ENCODE measurements around the gene TLX3.
"Not testable (repeated sequence)": the region's sequence is repeated elsewhere in the genome, so short reads cannot be mapped to it uniquely, and the experiment has no call there.

Gene TLX3

GRCh38 chr5:171308453-171309275 lies at the start of gene TLX3:
Gene TLX3, plus strand, starts transcription at chr5:171309248. Its CDS starts 118 bp downstream, at chr5:171309366.
- DNase-seq (ENCODE audit: low read depth in 3 of 3), result no peak

GRCh38 chr5:171261361-171261760 lies 47.7 kb upstream of the TLX3 start:
- DNase-seq (ENCODE audit: low read depth in 3 of 3), result no peak

GRCh38 chr5:171261904-171262303 lies 47.1 kb upstream of the TLX3 start:
- no peak for DNase-seq (ENCODE audit: low read depth in 3 of 3)

- DNase-seq (ENCODE audit: low read depth in 3 of 3), result no peak
Measured at GRCh38 chr5:171263181-171263580, 45.9 kb upstream of the TLX3 start.

- no peak for DNase-seq (ENCODE audit: low read depth in 3 of 3)
Measured at GRCh38 chr5:171264843-171265242, 44.2 kb upstream of the TLX3 start.

- DNase-seq (ENCODE audit: low read depth in 3 of 3), result no peak
Measured at GRCh38 chr5:171268700-171269620, 40.1 kb upstream of the TLX3 start.

- no peak for DNase-seq (ENCODE audit: low read depth in 3 of 3)
Measured at GRCh38 chr5:171269717-171270116, 39.3 kb upstream of the TLX3 start.

GRCh38 chr5:171270136-171270535 lies 38.9 kb upstream of the TLX3 start:
- no peak for DNase-seq (ENCODE audit: low read depth in 3 of 3)

GRCh38 chr5:171271798-171272197 lies 37.2 kb upstream of the TLX3 start:
- no peak for DNase-seq (ENCODE audit: low read depth in 3 of 3)

- DNase-seq (ENCODE audit: low read depth in 3 of 3), result peak in 1 of 3 experiments; percentile 1
Measured at GRCh38 chr5:171272996-171273970, 35.8 kb upstream of the TLX3 start.

- DNase-seq (ENCODE audit: low read depth in 3 of 3), result no peak
Measured at GRCh38 chr5:171275841-171276544, 33.1 kb upstream of the TLX3 start.

GRCh38 chr5:171283753-171284152 lies 25.3 kb upstream of the TLX3 start:
- DNase-seq (ENCODE audit: low read depth in 3 of 3), result no peak

GRCh38 chr5:171285465-171285864 lies 23.6 kb upstream of the TLX3 start:
- no peak for DNase-seq (ENCODE audit: low read depth in 3 of 3)

GRCh38 chr5:171288066-171288465 lies 21.0 kb upstream of the TLX3 start:
- no peak for DNase-seq (ENCODE audit: low read depth in 3 of 3)

GRCh38 chr5:171291371-171291770 lies 17.7 kb upstream of the TLX3 start:
- no peak for DNase-seq (ENCODE audit: low read depth in 3 of 3)

GRCh38 chr5:171295299-171295698 lies 13.7 kb upstream of the TLX3 start:
- DNase-seq (ENCODE audit: low read depth in 3 of 3), result no peak

- no peak for DNase-seq (ENCODE audit: low read depth in 3 of 3)
Measured at GRCh38 chr5:171295801-171296200, 13.2 kb upstream of the TLX3 start.

GRCh38 chr5:171297941-171298340 lies 11.1 kb upstream of the TLX3 start:
- not testable (repeated sequence) for DNase-seq (ENCODE audit: low read depth in 3 of 3)

- DNase-seq (ENCODE audit: low read depth in 3 of 3), result no peak
Measured at GRCh38 chr5:171299228-171299627, 9.8 kb upstream of the TLX3 start.

- DNase-seq (ENCODE audit: low read depth in 3 of 3), result no peak
Measured at GRCh38 chr5:171299851-171300250, 9.2 kb upstream of the TLX3 start.

GRCh38 chr5:171300358-171300757 lies 8.7 kb upstream of the TLX3 start:
- DNase-seq (ENCODE audit: low read depth in 3 of 3), result no peak
